HG03565 (cell line): ENCODE data around the gene TRIM41.

Source experiments
- ATAC-seq: cut with Tn5 transposase; IDR thresholded peaks from one replicate; pipeline ENCODE4 v1.9.1; 2021; ENCODE audit warnings: mild to moderate bottlenecking, moderate library complexity; ENCODE audit not compliant: unreplicated experiment

TRIM41 gene

DNA sequence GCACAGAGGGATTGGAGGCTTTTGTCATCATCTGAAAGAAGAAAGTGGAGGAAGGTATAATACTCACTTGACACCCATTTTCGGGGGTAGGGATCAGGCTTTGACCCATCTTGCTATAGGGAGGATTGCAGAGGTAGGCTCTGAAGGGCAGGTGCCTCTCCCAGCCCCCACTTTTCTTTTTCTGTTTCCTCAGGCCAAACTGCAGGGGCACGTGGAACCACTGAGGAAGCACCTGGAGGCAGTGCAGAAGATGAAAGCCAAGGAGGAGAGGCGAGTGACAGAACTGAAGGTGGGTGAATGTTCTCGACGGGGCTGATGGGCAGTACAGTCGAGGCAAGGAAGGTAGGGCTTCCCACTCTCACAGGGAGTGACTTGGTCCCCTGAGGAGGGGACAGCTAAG, 7.5 kb downstream of the TRIM41 start:
- ATAC-seq, result no peak

DNA sequence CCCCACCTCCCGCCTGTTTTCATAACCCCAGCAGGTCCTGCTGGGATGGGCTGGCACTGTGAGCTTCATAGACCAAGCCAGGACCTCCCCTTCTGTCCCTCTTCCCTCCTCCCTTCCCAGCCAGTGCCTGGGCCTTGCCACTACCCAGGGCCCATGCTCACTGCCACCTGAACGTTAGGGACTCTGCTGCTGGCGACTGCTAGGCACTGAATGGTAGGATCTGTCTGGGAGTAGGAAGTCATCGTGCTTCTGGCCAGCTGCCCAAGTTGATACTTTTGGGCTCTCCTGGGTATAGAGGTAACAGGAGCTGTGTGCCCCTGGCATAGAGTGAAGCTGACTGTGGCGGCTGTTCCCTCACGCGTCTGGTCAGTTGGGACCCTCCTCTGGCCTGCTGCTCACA, 8.4 kb downstream of the TRIM41 start:
- no peak for ATAC-seq

DNA sequence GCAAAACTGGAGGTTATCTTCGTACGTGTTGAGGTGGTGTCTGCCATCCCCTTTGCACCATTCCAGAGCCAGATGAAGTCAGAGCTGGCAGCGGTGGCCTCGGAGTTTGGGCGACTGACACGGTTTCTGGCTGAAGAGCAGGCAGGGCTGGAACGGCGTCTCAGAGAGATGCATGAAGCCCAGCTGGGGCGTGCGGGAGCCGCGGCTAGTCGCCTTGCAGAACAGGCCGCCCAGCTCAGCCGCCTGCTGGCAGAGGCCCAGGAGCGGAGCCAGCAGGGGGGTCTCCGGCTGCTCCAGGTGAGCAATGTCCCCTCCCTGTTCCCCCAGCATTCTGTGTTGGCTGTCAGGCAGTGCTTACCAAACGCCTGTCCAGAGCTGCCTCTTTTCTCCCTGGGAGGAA, 9.5 kb downstream of the TRIM41 start:
- ATAC-seq, result no peak

DNA sequence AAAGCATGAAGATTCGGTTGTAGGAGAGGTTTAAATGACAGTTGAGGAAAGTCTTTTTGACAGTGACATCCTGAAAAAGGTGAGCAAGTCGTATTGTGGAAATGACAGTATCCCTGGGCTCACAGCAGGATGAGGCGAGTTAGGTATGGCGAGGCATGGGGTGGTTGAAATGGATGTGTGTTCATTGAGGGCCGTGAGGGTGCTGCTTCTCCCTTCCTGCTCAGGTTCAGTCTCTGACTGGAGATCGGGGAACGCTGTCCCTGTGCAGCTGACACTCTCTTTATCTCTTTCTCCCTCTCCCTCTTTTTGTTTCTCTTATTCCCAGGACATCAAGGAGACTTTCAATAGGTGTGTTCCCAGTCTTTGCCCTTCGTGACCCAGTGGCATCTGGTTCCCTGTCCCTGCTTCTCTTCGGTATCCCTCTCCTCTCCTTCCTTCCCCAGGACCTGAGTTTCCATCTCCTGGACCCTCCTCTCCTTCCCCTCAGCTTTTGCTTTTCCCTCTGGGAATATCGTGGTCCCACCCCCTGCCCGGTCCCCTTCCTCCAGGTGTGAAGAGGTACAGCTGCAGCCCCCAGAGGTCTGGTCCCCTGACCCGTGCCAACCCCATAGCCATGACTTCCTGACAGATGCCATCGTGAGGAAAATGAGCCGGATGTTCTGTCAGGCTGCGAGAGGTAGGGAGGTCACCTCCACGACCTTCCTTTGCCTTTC, 10.2 kb downstream of the TRIM41 start:
- no peak for ATAC-seq

DNA sequence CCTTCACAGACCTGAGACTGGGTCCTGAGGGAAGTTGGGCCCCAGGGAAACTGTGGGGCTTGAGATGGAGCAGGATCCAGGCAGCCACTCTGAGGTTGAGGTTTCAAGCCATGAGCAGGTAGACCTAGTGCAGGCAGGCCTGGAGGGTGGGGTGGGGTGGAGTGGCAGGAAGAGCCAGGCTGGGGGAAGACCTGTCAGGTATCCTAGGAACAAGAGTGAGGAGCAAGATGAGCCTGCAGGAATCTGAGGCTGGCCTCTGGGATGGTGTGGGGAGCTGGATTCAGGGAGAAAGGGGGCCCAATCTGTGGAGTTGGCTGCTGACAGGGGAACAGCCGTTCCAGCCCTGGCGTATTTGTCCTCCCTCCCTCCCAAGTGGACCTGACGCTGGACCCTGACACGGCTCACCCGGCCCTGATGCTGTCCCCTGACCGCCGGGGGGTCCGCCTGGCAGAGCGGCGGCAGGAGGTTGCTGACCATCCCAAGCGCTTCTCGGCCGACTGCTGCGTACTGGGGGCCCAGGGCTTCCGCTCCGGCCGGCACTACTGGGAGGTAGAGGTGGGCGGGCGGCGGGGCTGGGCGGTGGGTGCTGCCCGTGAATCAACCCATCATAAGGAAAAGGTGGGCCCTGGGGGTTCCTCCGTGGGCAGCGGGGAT, 10.8 kb downstream of the TRIM41 start:
- ATAC-seq, result no peak

- ATAC-seq, result no peak
Observed at GRCh38 chr5:181234455-181235306, 11.6 kb downstream of the TRIM41 start.

GRCh38 chr5:181235323-181235688, 12.2 kb downstream of the TRIM41 start:
- no peak for ATAC-seq

DNA sequence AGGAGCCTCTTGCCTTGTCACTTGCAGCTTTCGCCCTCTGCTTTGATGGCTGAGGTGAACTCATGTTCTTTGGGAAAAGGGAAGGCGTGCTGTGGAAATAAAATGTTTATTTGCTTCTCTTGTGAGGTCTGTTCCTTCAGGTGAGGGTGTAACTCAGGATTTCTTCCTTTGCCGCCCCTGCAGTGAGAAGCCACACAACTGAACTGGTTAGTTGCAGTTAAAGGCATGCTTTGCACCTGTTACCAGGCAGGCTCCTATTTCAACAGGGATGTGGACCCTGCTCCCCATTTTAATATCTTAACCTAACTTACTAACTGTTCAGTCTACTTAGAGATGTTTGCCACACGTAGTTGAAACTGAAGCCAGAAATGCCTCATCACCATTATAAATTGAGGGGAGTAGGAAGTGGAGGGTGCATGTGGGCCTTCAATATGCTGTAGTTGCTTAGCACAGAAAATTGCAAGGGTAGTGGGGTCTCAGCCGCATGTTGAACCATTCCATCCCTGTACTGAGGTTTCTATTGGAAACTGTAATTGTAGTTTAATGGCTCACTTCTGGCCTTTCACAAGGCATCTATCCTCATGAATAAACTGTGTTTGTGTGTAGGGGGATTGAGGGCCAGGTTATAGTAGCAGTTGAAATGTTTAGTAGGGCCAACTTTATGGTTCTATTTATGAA, 12.7 kb downstream of the TRIM41 start:
- ATAC-seq, result no peak

DNA sequence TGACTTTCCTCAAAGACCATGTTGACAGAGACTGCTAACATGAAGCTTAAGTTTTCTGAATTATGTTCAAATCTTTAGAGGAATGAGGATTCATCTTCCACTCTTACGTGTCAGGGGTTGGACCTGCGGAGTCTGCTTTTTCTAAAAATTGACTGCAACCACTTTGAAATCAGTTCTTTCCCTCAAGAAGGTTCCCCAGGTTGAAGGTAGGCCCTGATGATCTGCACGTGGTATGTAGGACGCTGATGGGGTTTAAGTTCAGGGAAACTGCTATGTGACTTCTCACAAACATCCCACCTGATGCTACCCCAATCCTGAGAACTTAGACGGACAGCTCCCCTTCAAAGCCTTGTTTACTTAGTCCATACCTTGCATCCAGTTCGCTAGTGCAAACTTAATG, 13.4 kb downstream of the TRIM41 start:
- ATAC-seq, result no peak

DNA sequence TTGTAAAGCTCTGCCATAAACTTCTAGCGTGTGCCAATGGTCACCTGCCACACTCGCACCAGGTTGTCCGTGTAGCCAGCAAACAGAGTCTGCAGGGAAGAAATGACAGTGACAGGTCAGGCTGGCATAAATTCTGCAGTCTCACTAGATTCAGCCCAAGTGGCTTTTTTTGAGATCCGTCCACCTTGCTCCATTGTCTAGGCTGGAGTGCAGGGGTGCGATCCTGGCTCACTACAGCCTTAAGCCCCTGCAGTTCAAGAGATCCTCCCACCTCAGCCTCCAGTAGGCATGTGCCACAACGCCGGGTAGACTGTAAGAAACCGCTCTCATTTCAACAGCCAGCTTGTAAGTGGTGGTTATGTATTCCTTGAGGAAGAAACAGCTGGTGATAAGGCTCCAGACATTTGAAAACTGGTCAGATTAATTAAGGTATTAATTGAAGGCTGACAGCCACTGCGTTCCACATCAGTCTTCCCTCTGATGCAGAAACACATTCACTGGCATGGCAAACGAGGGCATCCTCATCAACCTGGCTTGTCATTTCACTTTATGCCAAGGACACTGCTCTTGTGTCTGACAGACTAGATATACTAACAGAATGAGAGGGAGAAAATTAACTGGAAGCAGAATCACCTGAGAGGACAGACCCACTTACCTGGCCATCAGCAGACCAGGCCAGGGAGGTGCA, 14.0 kb downstream of the TRIM41 start:
- ATAC-seq, result no peak

GRCh38 chr5:181237729-181238385, 14.8 kb downstream of the TRIM41 start:
- no peak for ATAC-seq

GRCh38 chr5:181239062-181239663, 16.1 kb downstream of the TRIM41 start:
- ATAC-seq, result no peak

DNA sequence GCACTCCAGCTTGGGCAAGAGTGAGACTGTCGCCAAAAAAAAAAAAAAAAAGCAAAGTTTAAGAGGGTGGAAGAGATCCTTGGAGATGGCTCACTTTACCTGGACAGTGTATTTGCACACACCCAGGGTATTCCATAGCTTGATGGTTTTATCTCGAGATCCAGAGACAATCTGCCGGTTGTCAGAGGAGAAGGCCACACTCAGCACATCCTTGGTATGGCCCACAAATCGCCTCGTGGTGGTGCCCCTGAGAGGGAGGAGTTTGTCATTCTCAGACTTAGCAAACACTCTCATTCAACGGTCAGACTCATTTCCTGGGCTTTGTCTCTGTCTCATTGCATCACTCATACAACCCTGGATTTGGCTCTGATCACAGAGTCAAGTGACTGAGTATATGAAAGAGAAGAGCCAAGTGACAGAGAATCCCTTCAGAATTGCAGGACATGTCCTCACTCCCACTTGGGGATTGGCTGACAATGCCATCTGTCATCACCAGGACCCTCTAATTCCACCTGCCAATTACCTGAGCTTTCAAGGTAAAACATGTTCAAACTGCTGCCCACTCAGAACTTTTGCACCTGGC, 18.4 kb downstream of the TRIM41 start:
- ATAC-seq, result no peak

DNA sequence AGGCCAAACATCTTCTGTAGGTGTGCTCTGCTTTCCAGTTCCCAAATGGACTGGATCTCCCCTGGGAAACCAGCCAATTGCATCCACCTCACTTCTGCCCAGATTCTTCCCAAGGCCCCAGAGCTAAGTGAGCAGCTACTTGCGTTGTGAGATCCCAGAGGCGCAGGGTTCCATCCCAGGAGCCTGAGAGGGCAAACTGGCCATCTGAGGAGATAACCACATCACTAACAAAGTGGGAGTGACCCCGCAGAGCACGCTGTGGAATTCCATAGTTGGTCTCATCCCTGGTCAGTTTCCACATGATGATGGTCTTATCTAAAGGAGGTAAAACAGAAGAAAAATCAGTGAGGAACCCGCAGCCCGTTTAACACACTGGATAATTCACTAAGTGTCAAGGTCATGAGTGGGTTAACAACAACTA, 19.0 kb downstream of the TRIM41 start:
- no peak for ATAC-seq

- no peak for ATAC-seq
Observed at GRCh38 chr5:181243018-181243563, 20.0 kb downstream of the TRIM41 start.

DNA sequence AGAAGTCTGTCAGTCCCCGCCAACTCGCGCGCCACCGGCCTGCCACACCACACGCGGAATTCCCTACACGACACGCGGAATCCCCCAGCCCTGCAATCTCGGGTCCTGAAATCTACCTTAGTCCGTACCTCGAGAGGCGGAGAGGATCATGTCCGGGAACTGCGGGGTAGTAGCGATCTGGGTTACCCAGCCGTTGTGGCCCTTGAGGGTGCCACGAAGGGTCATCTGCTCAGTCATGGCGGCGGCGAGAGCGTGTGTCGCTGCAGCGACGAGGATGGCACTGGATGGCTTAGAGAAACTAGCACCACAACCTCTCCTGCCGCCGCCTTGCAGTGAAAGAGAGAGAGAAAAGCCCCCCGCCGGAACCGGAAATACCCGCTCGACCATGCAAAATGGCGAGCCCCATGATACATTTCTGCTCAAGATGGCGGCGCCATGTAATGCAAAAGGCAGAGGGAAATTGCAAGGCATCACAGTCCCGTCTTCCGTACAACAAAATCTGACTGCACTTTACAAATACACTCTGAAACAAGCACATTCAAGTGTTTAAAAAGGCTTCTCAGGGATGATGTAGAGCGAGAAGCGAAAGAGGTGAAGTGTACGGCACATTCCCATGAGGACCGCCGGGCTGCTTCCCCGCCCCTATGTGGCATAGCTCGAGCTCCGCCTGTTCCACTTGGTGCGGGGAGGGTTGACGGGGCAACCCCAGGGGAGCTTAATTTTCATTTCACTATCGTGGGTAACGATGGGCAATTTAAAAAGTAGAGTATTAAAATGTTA, 20.7 kb downstream of the TRIM41 start, which contains the start of gene RACK1:
Gene RACK1, minus strand, starts transcription at position 343 of the 780 bp plus-strand sequence. Its CDS starts 106 bp downstream, at position 237.
- ATAC-seq, result peak; percentile 50

- ATAC-seq, result no peak
Observed at GRCh38 chr5:181245427-181246275, 22.6 kb downstream of the TRIM41 start.
